Measurements from ENCODE around the gene CCDC146. TPM values are rescaled to one million over a fixed set of nuclear protein-coding genes. Genes with fewer than 3 reads are reported as not detected.
"Not testable (repeated sequence)": the region's sequence is repeated elsewhere in the genome, so short reads cannot be mapped to it uniquely, and the experiment has no call there.

The CCDC146 gene
- polyA plus RNA-seq, 6 donors from 2014 or later = 0.13 to 0.73 (median 0.52) TPM; not detected in 1

DNA sequence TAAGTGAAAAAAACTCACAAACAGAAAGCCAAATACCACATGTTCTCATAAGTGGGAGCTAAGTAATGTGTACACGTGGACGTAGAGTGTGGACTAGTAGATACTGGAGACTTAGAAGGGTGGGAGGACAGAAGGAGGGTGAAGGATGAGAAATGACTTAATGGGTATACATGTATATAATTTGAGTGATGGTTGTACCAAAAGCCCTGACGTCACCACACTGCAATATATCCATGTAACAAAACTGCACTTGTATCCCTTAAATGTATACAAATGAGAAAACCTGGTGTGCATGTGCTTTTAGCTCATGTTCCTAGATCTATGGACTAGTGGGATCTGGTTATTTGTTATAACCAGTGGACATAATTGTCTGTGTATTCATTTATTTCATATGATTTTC, 125.7 kb downstream of the CCDC146 start:
- H3K27me3 Mint-ChIP-seq = no peaks in the 10 kb centered on the region
- no peak for ATAC-seq (ENCODE audit: low read depth in 2 of 2)
- H3K9me3 Mint-ChIP-seq = no peaks in the 10 kb centered on the region

DNA sequence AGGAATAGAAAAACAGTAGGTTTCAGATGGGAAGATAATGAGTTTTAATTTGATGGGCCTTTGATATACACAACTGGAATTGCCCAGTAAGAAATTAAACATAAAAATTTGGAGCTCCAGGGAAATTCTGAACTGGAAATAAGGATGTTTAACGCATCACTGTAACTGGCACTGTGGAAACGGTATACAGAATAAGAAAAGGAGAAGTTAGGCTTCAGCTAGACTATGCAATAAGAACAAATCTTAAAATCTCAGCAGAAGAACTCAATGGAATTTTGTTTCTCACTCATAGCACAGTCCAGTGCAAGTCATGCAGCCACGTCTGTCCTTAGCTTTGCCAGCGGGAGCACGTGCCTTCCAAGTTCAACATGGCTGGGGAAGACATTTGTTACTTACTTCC, 130.1 kb downstream of the CCDC146 start:
- DNase-seq (no peak), ATAC-seq (ENCODE audit: low read depth in 2 of 2) (no peak)
- Mint-ChIP-seq H3K4me1 (no peaks in the 10 kb centered on the region), H3K27ac (peak overlapping the region in 1 of 6 donors; percentile 22), H3K27me3 (no peaks in the 10 kb centered on the region), H3K4me3 (no peak overlapping the region), H3K36me3 (no peaks in the 10 kb centered on the region), H3K9me3 (no peaks in the 10 kb centered on the region)

More for the DNA sequence above, 125.7 kb downstream of the CCDC146 start:
- Mint-ChIP-seq H3K27ac (peak overlapping the region in 1 of 6 donors; percentile 89), H3K4me3 (no peak overlapping the region), H3K36me3 (no peaks in the 10 kb centered on the region), H3K4me1 (no peaks in the 10 kb centered on the region)
- DNase-seq = no peak

DNA sequence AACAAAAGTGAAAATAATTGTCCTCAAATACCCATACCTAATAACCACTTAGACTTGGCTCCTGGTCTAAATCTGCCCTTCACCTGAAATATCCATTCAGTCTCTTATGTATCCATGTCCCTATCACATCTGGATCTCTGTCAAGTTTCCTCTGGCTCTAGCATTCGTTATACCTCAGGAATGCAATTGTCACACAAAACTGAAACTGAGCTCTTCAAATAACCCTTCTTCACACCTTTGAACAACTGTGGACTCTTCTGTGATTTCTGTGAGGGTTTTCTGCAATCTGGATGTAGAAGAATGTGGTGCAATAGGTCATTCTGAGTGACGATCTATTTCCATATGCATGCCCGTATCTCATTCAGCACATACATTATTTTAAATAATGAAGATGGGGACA, 130.7 kb downstream of the CCDC146 start:
- no peaks in the 10 kb centered on the region for H3K4me1 Mint-ChIP-seq
- DNase-seq = no peak
- ATAC-seq (ENCODE audit: low read depth in 2 of 2) = no peak
- H3K9me3 Mint-ChIP-seq = no peaks in the 10 kb centered on the region
- no peak overlapping the region for H3K27ac Mint-ChIP-seq
- no peak overlapping the region for H3K4me3 Mint-ChIP-seq
- no peaks in the 10 kb centered on the region for H3K36me3 Mint-ChIP-seq
- no peaks in the 10 kb centered on the region for H3K27me3 Mint-ChIP-seq

DNA sequence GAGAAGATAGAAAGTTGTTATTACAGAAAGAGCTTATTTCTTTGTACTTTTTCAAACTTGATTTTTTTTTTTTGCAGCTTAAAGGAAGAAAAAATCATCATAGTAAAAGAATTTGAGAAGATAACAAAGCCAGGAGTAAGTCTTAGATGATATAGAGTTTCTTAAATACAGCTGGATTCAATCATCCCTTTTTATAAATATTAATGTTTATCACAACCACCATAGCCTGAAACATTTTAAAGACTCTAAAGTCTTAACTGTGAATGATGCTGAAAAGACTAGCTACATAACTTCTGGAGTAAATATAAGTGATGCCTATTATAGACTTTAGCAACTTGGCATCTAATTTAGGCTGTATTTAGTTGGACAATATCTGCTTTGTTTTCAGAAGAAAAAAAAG, 132.0 kb downstream of the CCDC146 start:
- Mint-ChIP-seq H3K9me3 (no peaks in the 10 kb centered on the region), H3K36me3 (no peaks in the 10 kb centered on the region), H3K4me1 (no peaks in the 10 kb centered on the region), H3K27me3 (no peaks in the 10 kb centered on the region), H3K4me3 (no peak overlapping the region), H3K27ac (no peak overlapping the region)
- ATAC-seq (ENCODE audit: low read depth in 2 of 2) = no peak
- DNase-seq = no peak

DNA sequence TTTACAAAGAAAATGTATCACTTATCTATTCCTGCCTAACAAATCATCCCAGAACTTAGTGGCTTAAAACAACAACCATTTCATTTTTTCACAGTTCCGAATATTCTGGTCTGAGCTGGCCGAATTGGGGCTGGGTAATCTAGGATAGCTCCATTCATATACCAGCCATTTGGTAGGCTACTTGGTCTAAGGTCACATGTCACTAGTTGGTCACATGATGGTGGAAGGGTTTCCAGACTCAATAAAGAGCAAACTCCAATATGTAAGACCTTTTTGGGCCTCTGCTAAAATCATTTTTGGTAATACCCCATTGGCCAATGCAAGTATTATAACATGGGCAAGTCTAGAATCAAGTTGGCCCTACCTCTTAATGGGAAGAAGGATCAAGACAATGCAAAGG, 132.5 kb downstream of the CCDC146 start:
- ATAC-seq (ENCODE audit: low read depth in 2 of 2) (no peak), DNase-seq (no peak)
- H3K4me1 Mint-ChIP-seq = no peaks in the 10 kb centered on the region
- no peaks in the 10 kb centered on the region for H3K9me3 Mint-ChIP-seq
- H3K27ac Mint-ChIP-seq = no peak overlapping the region
- H3K4me3 Mint-ChIP-seq = no peak overlapping the region
- H3K27me3 Mint-ChIP-seq = no peaks in the 10 kb centered on the region
- no peaks in the 10 kb centered on the region for H3K36me3 Mint-ChIP-seq

DNA sequence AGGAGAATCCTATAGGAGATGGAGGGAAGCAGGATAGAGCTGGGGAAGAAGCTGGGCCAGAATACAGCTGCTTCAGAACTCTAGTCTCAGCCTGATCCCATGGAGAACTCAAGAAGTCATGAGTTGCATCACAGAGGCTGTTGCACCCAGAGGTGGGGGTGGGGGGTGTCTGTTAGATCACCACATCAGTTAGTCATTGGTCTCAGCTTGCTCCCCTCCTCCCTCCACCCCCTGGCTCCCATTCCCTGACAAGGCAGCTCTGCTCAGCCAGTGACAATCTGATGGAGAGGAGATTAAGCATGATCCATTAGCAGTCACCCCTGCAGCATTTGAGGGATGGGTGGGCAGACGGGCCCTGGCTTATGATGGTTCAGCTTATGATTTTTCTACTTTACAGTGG, 135.6 kb downstream of the CCDC146 start:
- ATAC-seq (ENCODE audit: low read depth in 2 of 2) = no peak
- H3K36me3 Mint-ChIP-seq = peaks cover 0 to 7% of the 10 kb centered on the region in 2 donors
- no peak overlapping the region for H3K27ac Mint-ChIP-seq
- no peaks in the 10 kb centered on the region for H3K4me1 Mint-ChIP-seq
- DNase-seq = no peak
- H3K4me3 Mint-ChIP-seq = no peak overlapping the region
- H3K27me3 Mint-ChIP-seq = no peaks in the 10 kb centered on the region
- no peaks in the 10 kb centered on the region for H3K9me3 Mint-ChIP-seq

DNA sequence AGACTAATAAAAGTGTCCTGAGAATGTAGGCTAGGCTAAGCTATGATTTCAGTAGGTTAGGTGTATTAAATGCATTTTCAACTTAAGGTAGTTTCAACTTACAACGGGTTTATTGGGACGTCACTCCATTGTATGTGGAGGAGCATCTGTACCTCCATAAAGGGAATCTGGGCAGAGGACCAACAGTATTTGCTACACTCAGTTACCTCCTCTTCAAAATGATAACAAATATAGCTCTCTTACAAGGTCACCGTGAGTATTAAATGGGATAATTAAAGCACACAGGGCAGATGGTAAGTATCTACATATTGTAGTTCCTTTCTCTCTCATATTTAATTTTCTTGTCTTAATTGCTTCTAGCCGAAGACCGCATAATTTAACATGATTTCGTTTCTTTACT, 136.2 kb downstream of the CCDC146 start:
- Mint-ChIP-seq H3K4me3 (no peak overlapping the region), H3K36me3 (peaks cover 0 to 7% of the 10 kb centered on the region in 2 donors), H3K4me1 (no peaks in the 10 kb centered on the region), H3K27me3 (no peaks in the 10 kb centered on the region), H3K9me3 (no peaks in the 10 kb centered on the region), H3K27ac (no peak overlapping the region)
- ATAC-seq (ENCODE audit: low read depth in 2 of 2) (no peak), DNase-seq (no peak)

DNA sequence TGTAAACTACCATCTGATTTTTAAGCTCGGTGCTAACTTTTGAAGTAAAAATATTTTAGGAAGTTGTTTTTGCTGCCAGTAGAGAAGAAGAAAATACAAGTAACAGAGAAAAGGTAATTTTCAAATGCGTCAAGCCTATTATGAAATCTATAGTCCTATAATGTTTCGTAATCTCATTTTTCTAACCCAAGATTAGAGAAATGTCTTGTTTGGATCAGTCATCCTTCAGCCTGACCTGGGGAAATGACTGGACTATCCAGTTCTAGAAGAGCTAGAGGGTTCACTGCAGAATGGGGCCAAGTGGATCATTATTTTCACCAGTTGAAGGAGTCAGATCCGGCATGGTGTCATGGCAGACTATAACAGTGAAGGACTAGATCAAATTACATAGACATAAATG, 139.9 kb downstream of the CCDC146 start:
- H3K4me3 Mint-ChIP-seq = no peak overlapping the region
- H3K4me1 Mint-ChIP-seq = peaks cover 0 to 5% (median 0%) of the 10 kb centered on the region in 3 donors
- no peak overlapping the region for H3K27ac Mint-ChIP-seq
- ATAC-seq (ENCODE audit: low read depth in 2 of 2) (no peak), DNase-seq (no peak)
- H3K9me3 Mint-ChIP-seq = no peaks in the 10 kb centered on the region
- H3K36me3 Mint-ChIP-seq = peaks cover 0 to 7% of the 10 kb centered on the region in 2 donors
- H3K27me3 Mint-ChIP-seq = no peaks in the 10 kb centered on the region

DNA sequence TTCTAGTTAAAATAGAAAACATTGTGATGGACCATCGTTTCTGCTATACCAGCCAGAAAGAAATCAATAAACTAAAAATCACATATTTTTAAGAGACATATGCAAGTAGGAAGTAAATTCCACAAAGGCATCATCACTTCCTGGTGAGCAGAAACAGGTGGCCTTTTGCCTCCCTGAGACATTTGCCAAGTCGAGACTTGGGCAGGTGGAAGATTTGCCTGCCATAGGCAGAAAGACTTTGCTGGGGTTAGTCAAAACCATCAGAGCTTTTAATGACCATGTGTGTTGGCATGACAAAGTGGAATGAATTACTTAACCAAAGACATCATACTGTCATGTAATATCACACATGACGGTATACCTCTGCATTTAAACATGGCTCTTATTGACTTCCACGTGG, 143.3 kb downstream of the CCDC146 start:
- no peak overlapping the region for H3K4me3 Mint-ChIP-seq
- H3K36me3 Mint-ChIP-seq = peaks cover 0 to 7% of the 10 kb centered on the region in 2 donors
- no peak for DNase-seq
- ATAC-seq (ENCODE audit: low read depth in 2 of 2) = no peak
- peak overlapping the region in 2 of 6 donors; percentile 22 to 23 for H3K27ac Mint-ChIP-seq
- peaks cover 26 to 35% (median 32%) of the 10 kb centered on the region in 3 donors for H3K4me1 Mint-ChIP-seq
- no peaks in the 10 kb centered on the region for H3K27me3 Mint-ChIP-seq
- H3K9me3 Mint-ChIP-seq = peaks cover 0 to 3% (median 0%) of the 10 kb centered on the region in 7 donors

DNA sequence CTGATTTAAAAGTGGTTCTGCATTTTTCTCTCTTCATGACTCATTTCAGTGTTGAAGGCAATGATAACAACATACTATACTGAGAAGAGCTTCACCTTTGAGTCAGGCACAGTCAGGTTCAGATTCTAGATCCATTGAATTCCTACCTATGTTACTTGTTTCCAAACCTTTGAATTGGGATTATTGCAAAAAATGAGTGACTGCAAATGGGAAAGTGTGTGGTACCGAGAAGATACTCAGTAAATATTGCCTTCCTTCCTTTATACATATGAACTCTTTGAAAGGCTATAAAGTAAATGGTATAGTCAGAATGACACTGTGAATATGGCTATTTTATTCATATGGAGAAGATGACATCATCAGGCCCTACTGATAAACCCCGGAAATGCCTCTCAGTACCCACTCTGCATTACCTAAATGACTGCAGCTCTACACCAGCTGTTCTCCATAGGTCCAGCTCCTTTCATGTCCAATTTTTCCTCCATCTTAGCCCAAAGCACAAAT, 143.9 kb downstream of the CCDC146 start:
- H3K36me3 Mint-ChIP-seq = peaks cover 0 to 7% of the 10 kb centered on the region in 2 donors
- H3K27ac Mint-ChIP-seq = no peak overlapping the region
- H3K9me3 Mint-ChIP-seq = peaks cover 0 to 3% (median 0%) of the 10 kb centered on the region in 7 donors
- DNase-seq (no peak), ATAC-seq (ENCODE audit: low read depth in 2 of 2) (no peak)
- no peaks in the 10 kb centered on the region for H3K27me3 Mint-ChIP-seq
- H3K4me3 Mint-ChIP-seq = no peak overlapping the region
- H3K4me1 Mint-ChIP-seq = peaks cover 31 to 37% (median 35%) of the 10 kb centered on the region in 3 donors

DNA sequence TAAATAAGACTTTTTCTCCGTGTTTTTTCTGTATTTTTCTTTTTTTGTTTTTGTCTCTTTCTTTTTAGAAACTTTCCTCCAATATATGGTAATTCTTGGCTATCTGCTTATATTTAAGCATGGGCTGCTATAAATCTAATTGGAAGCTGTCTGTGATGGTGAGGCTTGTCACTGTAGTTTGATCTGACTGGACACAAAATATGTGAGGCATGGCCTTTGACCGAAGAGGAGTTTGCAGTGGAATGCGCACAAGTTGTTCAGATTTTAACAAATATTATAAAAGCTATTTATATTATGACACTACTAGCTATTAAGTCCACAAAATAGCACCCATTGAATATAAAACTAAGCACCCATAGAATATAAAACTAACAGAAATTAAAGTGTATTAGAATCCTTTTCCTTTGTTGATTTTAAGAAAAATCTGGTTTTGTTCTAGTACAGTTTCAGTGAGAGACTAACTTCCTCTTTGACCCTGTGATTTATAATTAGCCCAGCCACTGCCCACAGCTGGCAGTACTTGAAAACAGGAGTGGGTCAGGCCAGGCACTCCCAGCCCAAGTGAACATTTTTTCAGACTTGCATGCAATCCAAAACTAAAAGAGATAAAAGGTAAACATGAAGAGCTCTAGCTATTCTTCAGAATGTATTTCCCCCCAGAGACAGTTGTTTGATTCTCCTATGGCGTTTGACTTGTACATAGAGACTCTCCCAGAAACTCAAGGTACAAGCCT, 147.1 kb downstream of the CCDC146 start:
- H3K9me3 Mint-ChIP-seq = peaks cover 0 to 3% (median 0%) of the 10 kb centered on the region in 7 donors
- ATAC-seq (ENCODE audit: low read depth in 2 of 2) (peak; percentile 63 to 77), DNase-seq (peak; percentile 23)
- peak overlapping the region in 7 of 8 donors; percentile 49 to 92 (median 79) for H3K4me3 Mint-ChIP-seq
- H3K27ac Mint-ChIP-seq = peak overlapping the region in 5 of 6 donors; percentile 18 to 91 (median 88)
- H3K36me3 Mint-ChIP-seq = no peaks in the 10 kb centered on the region
- H3K4me1 Mint-ChIP-seq = peaks cover 31 to 37% (median 35%) of the 10 kb centered on the region in 3 donors
- no peaks in the 10 kb centered on the region for H3K27me3 Mint-ChIP-seq

DNA sequence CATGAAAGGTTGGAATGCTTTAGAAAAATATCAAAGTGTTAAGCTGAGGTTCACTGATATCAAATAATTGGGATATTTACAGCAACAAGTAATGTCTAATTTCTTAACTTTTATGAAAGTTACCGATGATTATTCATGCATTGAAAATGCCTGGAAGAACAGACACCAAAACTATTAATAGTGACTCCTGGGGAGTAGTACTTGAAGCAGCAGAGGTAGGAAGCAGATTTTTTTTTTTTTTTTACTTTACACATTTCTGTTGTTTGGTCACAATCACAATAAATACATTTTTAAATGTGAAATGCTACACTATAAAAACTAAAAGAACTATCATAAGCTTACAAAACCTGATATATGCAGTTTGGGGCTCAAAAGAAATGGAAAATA, 147.7 kb downstream of the CCDC146 start:
- H3K4me3 Mint-ChIP-seq = peak overlapping the region in 7 of 8 donors; percentile 49 to 92 (median 79)
- DNase-seq (no peak), ATAC-seq (ENCODE audit: low read depth in 2 of 2) (no peak)
- no peaks in the 10 kb centered on the region for H3K36me3 Mint-ChIP-seq
- peak overlapping the region in 5 of 6 donors; percentile 18 to 91 (median 88) for H3K27ac Mint-ChIP-seq
- peaks cover 31 to 37% (median 35%) of the 10 kb centered on the region in 3 donors for H3K4me1 Mint-ChIP-seq
- H3K27me3 Mint-ChIP-seq = no peaks in the 10 kb centered on the region
- H3K9me3 Mint-ChIP-seq = peaks cover 0 to 3% (median 0%) of the 10 kb centered on the region in 7 donors

DNA sequence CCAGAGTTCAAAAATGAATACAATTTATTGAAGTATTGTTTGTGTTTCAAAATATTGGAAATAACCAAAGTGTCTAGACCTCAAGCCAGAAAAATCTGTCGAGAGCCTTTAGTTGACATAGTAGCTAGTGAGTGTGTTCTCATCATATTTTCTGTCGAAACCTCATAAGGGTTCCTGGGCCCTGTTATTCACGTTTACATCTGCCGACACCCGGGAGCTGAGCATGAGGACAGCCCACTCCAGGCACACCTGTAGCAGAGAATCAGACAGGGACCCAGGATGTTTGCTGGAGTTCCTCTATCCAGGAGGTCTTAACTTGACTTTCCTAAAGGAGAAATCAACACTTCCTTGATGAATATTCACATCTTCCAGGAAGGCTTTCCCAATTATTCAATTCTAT, 149.4 kb downstream of the CCDC146 start:
- Mint-ChIP-seq H3K4me3 (peak overlapping the region in 1 of 8 donors; percentile 16), H3K27ac (peak overlapping the region in 3 of 6 donors; percentile 15 to 57 (median 27)), H3K27me3 (no peaks in the 10 kb centered on the region), H3K4me1 (peaks cover 35 to 40% (median 37%) of the 10 kb centered on the region in 3 donors), H3K36me3 (no peaks in the 10 kb centered on the region), H3K9me3 (peaks cover 0 to 3% (median 0%) of the 10 kb centered on the region in 7 donors)
- no peak for DNase-seq
- ATAC-seq (ENCODE audit: low read depth in 2 of 2) = no peak

DNA sequence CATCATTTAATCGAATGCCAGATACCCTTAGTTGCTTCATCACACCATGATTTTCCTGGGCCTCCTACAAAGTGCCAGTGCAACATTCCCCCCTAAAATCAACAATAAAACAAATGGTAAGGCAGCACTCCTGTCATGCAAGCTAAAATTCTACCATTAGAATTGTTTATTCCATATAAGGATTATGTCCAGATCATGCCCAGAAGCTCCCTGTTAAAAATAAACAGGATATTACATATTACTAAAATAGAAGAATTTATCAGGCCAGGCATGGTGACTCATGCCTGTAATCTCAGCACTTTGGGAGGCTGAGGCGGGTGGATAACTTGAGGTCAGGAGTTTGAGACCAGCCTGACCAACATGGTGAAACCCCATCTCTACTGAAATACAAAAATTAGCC, 153.2 kb downstream of the CCDC146 start:
- H3K27ac Mint-ChIP-seq; H3K9me3 Mint-ChIP-seq; H3K4me3 Mint-ChIP-seq; ATAC-seq (ENCODE audit: low read depth in 2 of 2); DNase-seq; H3K27me3 Mint-ChIP-seq; H3K36me3 Mint-ChIP-seq: not testable (repeated sequence)
- H3K4me1 Mint-ChIP-seq = peaks cover 9 to 11% (median 10%) of the 10 kb centered on the region in 3 donors

Measured in naive B cell (primary cell).